Measurements from ENCODE around the gene ZBTB8B.
"Not testable (repeated sequence)": the region's sequence is repeated elsewhere in the genome, so short reads cannot be mapped to it uniquely, and the experiment has no call there.

The ZBTB8B gene

GRCh38 chr1:32471695-32472362 lies 7.0 kb downstream of the ZBTB8B start:
- no peak overlapping the region for H3K4me3 ChIP-seq (ENCODE audit: low read depth, low read length)
- TF ChIP-seq, protein P1, sequence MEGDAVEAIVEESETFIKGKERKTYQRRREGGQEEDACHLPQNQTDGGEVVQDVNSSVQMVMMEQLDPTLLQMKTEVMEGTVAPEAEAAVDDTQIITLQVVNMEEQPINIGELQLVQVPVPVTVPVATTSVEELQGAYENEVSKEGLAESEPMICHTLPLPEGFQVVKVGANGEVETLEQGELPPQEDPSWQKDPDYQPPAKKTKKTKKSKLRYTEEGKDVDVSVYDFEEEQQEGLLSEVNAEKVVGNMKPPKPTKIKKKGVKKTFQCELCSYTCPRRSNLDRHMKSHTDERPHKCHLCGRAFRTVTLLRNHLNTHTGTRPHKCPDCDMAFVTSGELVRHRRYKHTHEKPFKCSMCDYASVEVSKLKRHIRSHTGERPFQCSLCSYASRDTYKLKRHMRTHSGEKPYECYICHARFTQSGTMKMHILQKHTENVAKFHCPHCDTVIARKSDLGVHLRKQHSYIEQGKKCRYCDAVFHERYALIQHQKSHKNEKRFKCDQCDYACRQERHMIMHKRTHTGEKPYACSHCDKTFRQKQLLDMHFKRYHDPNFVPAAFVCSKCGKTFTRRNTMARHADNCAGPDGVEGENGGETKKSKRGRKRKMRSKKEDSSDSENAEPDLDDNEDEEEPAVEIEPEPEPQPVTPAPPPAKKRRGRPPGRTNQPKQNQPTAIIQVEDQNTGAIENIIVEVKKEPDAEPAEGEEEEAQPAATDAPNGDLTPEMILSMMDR (IDR thresholded peaks at IDR 0.05; ENCODE audit: low read depth, low read length, missing control alignments), result no peak
- DNase-seq (ENCODE audit: low read depth), result no peak

GRCh38 chr1:32472966-32473365 lies 8.1 kb downstream of the ZBTB8B start:
- DNase-seq (ENCODE audit: low read depth); H3K4me3 ChIP-seq (ENCODE audit: low read depth, low read length): not testable (repeated sequence)

DNA sequence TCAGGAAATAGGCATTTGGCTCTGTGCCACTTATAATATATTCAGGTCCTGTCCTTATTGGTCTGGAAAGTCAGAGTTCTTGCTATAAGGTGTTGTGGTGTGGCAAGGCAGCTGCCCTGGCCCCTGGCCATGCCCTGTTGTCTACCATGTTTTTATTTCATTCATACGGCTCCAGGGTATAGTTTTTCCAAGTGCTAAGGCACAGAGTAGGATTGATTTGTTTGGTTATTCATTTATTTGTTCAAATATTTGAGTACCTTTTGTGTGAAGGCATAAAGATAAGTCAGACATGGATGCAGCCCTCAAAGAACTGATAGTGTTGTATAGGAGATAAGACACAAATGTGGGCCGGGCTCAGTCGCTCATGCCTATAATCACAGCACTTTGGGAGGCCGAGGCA lies 10.1 kb downstream of the ZBTB8B start:
- TF ChIP-seq, protein P1 (IDR thresholded peaks at IDR 0.05; ENCODE audit: low read depth, low read length, missing control alignments), result no peak
- DNase-seq (ENCODE audit: low read depth), result no peak
- H3K4me3 ChIP-seq (ENCODE audit: low read depth, low read length), result no peak overlapping the region

GRCh38 chr1:32480003-32480402 lies 15.1 kb downstream of the ZBTB8B start:
- H3K4me3 ChIP-seq (ENCODE audit: low read depth, low read length), result no peak overlapping the region
- DNase-seq (ENCODE audit: low read depth), result no peak
- TF ChIP-seq, protein P1 (IDR thresholded peaks at IDR 0.05; ENCODE audit: low read depth, low read length, missing control alignments), result no peak

- no peak for DNase-seq (ENCODE audit: low read depth)
- TF ChIP-seq, protein P1 (IDR thresholded peaks at IDR 0.05; ENCODE audit: low read depth, low read length, missing control alignments), result no peak
- no peak overlapping the region for H3K4me3 ChIP-seq (ENCODE audit: low read depth, low read length)
These were observed 15.9 kb downstream of the ZBTB8B start for GRCh38 chr1:32480761-32481160.

DNA sequence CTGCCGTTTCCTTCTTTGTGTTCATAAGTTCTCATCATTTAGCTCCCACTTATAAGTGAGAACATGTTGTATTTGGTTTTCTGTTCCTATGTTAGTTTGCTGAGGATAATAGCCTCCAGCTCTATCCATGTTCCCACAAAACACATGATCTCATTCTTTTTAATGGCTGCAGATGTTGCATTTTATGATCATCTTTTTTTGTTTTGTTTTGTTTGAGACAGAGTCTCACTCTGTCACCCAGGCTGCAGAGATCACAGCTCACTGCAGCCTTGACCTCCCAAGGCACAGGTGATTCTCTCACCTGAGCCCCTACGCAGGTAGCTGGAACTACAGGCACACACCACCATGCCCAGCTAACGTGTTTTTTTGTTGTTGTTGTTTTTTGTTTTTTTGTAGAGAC lies 16.9 kb downstream of the ZBTB8B start:
- not testable (repeated sequence) for H3K4me3 ChIP-seq (ENCODE audit: low read depth, low read length); DNase-seq (ENCODE audit: low read depth)

DNA sequence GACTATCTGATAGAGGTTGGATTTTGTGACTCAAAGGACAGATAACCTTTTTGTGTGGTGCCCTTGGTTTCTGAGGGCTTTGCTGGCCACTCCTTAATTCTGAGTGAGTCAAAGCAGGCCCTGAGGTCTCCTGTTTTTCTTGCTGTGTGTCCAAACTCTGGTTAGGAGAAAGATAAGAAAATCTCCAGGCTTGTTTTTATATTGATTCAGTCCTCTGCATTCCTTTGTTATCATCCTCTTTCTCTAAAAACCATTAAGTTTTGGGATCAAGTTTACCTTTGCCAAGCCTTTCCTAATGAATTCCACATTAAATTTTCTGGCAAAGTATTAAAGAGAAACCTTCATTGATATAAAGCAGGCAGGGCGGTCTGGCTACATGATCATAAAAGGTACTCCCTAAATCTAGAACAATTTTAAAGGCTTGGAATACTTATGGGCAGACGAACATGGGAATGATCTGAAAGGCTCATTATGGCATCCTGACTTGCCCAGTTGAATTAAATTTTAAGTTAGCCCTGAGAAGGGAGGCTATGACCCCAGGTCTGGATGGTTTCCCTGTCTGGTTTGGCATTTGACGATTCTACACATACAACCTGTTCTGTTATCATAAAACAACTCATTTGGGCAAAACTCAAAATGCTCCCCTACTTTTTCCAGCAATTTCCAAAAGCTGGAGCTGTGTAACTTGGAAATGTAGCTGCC lies 20.8 kb downstream of the ZBTB8B start:
- no peak overlapping the region for H3K4me3 ChIP-seq (ENCODE audit: low read depth, low read length)
- DNase-seq (ENCODE audit: low read depth), result no peak
- TF ChIP-seq, protein P1 (IDR thresholded peaks at IDR 0.05; ENCODE audit: low read depth, low read length, missing control alignments), result no peak

Data from GM12864 (cell line).